NCI-H748 (cell line): ENCODE measurements around the gene PSMC5.
"Not testable (repeated sequence)": the region's sequence is repeated elsewhere in the genome, so short reads cannot be mapped to it uniquely, and the experiment has no call there.

Source experiments
- DNase-seq: peaks from one replicate; lab custom pipeline; 2025; ENCODE audit not compliant: unreplicated experiment; lab: John Stamatoyannopoulos, UW

PSMC5 gene

DNA sequence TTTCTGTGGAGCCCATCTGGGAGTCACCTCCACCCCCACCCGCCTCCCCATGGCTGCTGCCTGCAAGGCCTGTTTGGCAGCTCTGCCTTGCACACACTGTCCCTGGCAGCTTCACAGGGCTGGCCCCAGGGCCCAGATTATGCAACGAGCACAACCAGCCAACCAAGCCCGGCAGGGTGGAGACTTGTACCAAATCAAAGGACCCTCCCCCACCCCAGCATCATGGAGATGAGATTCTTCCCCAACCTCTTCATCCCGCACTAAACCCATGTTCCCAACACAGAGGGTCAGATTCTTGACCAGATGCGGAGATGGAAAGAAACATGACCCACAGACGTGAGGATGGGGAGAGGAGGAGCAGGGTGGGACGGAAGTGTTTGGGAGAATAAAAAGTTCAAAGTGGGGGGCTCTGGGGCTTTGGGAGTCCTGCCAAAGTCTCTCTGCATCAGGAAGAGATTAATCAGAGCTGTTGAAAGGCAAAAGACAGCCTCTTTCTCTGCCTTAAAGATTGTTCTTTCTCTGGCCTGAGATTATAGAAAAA, 11.5 kb downstream of the PSMC5 start:
- DNase-seq: no peak

DNA sequence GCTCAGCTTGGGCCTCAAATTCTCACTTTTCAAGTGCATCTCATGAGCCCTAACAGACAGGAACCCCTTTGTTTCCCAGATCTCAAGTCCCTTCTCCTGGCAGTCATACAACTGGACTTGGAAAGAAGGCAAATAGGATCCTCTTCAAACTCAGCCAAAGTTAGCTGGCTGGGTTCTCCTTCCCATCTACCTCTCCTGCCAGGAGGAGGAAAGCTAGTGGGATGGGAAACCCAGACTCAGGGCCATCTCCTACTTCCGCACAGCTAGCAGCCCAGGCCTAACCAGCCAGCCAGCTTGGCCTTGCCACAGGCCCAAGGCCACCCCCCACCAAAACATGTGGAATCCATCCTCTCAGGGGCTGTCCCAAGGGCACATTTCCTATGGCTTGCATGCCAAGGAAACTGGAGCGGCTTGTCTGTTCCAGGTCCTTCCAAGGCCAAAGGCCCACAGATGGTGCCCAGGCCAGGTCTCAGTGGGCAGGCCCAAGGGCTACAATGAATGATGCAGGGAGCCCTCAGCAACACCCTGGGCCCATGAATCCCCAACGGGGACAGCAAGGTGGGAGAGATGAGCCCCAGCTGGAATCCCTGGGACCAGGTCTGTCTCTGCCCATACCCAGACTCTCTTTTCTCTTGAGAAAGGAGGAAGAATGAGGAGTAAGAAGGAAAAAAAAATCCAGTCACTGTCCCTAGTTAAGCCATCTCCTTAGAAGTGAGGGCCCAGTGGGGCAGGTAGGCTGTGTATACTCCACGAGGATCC, 13.5 kb downstream of the PSMC5 start:
- DNase-seq: no peak

GRCh38 chr17:63841350-63842172, 14.3 kb downstream of the PSMC5 start:
- DNase-seq: peak; percentile 23

GRCh38 chr17:63842173-63842539, 14.9 kb downstream of the PSMC5 start:
- peak; percentile 57 for DNase-seq

GRCh38 chr17:63842540-63843386, 15.5 kb downstream of the PSMC5 start, which contains the start of gene SMARCD2:
Gene SMARCD2 (minus strand): TSS chr17:63842685. CDS start chr17:63842674, 11 bp downstream.
- peak; percentile 97 for DNase-seq

DNA sequence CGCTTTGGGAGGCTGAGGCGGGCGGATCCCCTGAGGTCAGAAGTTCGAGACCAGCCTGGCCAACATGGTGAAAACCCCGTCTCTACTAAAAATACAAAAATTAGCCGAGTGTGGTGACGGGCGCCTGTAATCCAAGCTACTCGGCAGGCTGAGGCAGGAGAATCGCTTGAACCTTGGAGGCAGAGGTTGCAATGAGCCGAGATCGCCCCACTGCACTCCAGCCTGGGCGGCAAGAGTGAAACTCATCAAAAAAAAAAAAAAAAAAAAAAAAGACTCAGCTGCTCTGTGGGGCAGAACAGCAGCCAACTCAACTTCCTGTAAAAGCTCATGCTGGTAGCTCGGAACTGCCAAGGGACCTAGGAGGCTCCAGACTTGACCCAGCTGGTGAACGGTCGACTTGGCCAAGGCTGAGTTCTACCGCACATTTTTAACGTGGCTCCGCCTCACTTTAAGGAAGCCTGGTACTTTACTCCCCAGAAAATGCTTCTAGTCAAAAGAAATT, 16.2 kb downstream of the PSMC5 start:
- not testable (repeated sequence) for DNase-seq

DNA sequence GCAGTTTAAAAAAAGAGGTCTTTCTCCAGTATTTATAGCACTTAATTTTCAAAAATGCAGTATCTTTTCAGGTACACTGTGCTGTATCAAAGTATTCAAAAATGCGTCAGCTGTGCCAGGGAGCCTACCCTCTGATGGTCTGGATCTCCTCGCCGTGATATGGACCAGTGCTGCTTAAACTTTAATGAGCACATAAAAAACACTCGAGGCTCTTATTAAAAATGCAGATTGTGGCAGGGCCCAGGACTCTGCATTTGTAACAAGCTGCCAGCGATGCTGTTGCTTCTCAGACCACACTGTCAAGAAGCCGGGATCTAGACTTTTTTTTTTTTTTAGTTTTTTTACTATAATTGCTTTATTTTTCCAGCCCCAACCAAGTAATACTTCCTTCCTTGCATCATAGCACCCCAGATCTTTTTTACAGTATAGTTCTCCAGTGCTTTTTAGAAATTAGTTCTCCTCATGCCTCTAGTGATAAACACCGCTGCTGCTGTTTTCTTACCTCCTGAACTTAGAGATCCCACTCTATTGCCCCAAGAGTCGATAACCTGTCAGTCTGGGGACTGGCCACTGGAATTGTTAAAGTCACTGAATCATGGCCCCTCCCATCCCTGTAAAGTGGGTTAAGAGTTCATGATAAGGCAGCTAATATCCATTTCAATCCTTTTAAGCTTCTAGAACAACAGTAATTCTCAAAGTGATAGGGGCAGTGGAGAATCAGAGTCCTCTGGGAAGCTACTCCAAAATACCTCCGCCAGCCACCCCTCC, 16.9 kb downstream of the PSMC5 start:
- no peak for DNase-seq

GRCh38 chr17:63845509-63845908, 18.3 kb downstream of the PSMC5 start:
- DNase-seq: no peak

DNA sequence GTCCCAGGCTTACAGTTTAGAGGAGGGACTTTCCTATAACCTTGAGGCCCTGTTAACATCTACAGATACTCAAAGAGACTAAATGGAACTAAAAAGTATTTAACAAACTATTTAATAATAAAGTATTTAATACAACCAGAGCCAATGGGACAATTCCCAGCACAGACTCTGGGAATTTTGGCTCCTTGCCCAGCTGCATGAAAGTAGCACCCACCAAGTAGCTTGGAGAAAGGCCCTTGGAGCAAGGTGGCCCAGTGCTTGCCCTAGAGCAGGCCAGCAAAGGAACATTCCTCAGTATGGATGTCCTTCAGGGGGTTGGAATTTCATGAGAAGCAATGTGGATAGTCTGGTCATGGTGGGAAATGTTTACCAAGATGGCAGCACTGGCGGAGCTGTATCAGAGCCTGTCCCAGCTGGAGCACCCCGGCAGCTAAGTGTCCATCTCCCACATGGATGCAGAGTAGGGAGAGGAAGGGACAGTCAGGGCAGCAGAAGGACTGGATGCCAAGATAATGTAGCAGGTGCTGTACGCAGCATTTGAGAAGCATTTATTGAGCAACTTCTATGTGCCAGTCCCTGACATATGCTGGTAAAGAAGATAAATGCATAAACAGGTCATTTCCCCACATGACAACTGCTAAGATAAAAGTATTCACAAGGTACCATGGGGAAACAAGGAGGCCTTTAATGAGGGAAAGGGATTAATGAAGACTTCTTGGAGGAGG, 20.5 kb downstream of the PSMC5 start:
- no peak for DNase-seq

- no peak for DNase-seq
These were observed 21.8 kb downstream of the PSMC5 start for GRCh38 chr17:63848834-63849689.

DNA sequence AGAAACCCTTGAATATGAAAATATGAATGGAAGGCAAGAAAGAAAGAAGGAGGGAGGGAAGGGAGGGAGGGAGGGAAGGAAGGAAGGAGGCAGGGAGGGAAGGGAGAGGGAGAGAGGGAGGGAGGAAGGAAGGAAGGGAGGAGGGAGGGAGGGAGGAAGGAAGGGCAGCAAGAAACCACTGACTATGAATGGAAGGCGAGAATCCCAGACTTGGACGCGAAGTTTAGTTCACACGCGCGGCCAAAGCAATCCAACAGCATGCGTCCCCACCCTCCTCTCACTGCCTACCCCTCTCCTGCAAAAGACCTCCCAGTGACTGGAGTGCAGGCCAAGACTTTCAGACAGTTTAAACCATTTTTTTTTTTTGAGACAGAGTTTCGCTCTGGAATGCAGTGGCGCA, 23.2 kb downstream of the PSMC5 start:
- DNase-seq: no peak

DNA sequence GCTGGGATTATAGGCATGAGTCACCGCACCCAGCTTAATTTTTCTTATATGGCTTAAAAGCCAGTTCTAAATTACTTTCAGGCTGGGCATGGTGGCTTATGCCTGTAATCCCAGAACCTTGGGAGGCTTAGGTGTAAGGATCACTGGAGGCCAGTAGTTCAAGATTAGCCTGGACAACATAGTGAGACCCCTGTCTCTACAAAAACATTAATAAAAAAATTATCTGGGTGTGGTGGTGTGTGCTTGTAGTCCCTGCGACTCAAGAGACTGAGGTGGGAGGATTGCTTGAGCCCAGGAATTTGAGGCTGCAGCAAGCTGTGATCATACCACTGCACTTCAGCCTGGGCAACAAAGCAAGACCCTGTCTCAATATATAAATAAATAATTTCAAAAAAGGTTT, 26.0 kb downstream of the PSMC5 start:
- no peak for DNase-seq

GRCh38 chr17:63854709-63855108, 27.5 kb downstream of the PSMC5 start:
- no peak for DNase-seq

DNA sequence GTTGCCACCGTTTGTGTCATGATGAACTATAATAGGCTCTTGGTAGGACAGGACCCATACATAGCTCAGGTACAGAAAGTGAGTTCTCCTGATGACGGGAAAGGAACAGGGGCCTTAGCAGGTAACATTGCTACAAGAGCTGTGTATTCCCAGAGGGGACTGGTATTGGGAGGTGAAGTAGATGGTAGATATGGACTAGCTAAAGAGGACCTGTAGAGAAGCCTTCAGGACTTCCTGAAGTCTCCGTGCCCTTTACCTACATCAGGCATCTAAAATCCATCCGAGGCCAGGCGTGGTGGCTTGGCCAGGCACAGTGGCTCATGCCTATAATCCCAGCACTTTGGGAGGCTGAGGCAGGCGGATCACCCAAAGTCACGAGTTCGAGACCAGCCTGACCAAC, 28.0 kb downstream of the PSMC5 start:
- DNase-seq: no peak

- not testable (repeated sequence) for DNase-seq
These were observed 29.2 kb downstream of the PSMC5 start for GRCh38 chr17:63856425-63856824.

DNA sequence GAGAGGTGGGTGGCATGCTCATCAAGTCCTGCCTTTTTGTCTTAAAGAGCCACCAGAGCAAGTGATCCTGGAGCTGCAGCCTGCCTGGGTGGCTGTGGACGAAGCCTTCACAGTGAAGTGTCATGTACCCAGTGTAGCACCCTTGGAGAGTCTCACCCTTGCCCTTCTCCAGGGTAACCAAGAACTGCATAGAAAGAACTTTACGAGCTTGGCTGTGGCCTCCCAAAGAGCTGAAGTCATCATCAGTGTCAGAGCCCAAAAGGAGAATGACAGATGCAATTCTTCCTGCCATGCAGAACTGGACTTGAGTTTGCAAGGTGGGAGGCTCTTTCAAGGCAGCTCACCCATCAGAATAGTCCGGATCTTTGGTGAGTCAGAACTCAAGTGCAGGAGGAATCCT, 32.0 kb downstream of the PSMC5 start:
- DNase-seq: no peak

- not testable (repeated sequence) for DNase-seq
These were observed 39.4 kb downstream of the PSMC5 start for GRCh38 chr17:63866625-63867024.

GRCh38 chr17:63869491-63870291, 42.5 kb downstream of the PSMC5 start:
- DNase-seq: not testable (repeated sequence)
